ENCODE data around the gene MDFIC2. TPM values are rescaled to one million over a fixed set of nuclear protein-coding genes. Genes with fewer than 3 reads are reported as not detected.
"Not testable (repeated sequence)": the region's sequence is repeated elsewhere in the genome, so short reads cannot be mapped to it uniquely, and the experiment has no call there.

MDFIC2 gene
- not detected for polyA plus RNA-seq (ENCODE audit: insufficient read length in 3 of 3)
- long read RNA-seq, donor 1 = 0 reads
- long read RNA-seq, donor 2 = 0 reads
- long read RNA-seq, donor 3 = 0 reads
- long read RNA-seq, donor 4 = 0 reads
- long read RNA-seq, donor 5 = 0 reads
- long read RNA-seq, donor 6 = 0 reads
- long read RNA-seq, donor 7 = 0 reads
- long read RNA-seq, donor 8 = 0 reads
- long read RNA-seq, donor 9 = 0 reads
- long read RNA-seq, donor 10 = 0 reads
- long read RNA-seq, donor 11 = 0 reads
- long read RNA-seq, donor 12 = 0 reads
- long read RNA-seq, donor 13 = 0 reads
- long read RNA-seq, donor 14 = 0 reads
- long read RNA-seq, donor 15 = 0 reads
- long read RNA-seq, donor 16 = 0 reads

DNA sequence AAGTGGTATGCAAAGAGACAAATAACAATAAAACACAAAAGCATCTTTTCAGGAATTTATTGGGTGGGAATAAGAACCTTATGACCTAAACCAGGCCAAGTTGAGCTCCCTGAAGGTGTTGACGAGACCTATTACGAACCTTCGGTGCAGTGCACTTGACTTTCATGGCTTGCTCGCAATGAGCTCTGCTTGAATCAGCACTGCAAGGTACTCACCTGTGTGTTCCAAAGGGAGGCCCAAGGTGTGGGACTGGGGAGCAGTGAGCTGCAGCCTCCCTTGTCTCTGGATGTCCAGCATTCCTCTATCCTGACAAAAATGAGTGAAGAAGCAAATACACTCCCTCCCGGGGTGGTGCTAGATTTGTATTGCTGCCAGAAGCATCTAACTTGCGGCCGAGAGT, at the start of gene MDFIC2:
TSS of gene MDFIC2 (minus strand) at position 303 of the 400 bp plus-strand sequence. CDS start 665 bp downstream, outside the sequence.
- no peak for DNase-seq

DNA sequence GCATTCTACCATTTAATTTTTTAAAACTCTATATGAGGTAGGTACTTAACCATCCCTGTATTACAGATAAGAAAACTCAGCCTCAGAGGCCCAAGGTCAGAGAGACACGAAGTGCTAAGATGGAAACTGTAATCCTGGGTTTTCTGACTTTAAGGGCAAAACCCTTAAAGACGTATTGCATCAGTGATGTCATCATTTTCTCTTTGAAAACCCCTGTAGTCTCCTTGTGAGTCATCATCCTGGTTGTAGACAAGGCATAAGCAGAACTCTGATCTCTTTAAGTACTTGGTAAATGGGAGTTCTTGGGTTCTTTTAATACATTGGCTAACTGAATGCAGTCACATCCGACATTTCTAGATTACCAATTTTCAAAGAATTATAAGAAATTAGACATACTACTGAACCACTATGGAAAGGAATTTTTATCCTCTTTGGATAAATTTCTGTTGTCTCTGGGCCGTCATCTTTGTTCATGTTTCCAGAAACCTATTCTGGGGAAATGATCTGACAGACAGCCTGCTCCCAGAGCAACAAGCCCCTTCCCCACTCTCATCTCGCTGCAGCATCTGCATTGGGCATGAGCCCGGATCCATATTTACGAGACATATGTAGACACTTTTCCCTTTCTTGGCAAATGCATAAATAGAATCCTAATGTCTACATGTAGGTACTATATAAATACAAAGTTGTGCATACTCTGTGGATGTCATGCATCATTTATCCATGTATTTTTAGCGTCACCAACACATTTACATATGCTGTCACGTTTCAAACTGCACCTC, 48.7 kb upstream of the MDFIC2 start:
- DNase-seq = no peak

DNA sequence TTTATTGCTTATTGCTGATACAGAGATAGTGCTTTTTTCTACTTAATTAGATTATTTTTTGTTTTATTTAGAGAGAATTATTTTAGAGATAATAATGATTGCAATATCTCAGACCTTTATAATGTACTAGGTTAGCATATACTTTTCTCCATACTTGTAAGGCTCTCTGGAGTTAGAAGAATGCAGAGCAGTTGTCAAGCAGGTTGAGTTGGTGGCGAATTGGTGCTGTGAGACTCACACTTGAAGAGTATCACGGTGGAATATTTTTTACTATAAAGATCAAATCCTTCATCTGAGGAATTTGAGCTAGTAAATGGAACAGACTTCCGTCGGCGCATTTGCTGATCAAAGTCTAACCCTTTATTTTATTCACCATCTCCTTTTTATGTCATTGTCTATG, 47.3 kb upstream of the MDFIC2 start:
- DNase-seq = no peak

DNA sequence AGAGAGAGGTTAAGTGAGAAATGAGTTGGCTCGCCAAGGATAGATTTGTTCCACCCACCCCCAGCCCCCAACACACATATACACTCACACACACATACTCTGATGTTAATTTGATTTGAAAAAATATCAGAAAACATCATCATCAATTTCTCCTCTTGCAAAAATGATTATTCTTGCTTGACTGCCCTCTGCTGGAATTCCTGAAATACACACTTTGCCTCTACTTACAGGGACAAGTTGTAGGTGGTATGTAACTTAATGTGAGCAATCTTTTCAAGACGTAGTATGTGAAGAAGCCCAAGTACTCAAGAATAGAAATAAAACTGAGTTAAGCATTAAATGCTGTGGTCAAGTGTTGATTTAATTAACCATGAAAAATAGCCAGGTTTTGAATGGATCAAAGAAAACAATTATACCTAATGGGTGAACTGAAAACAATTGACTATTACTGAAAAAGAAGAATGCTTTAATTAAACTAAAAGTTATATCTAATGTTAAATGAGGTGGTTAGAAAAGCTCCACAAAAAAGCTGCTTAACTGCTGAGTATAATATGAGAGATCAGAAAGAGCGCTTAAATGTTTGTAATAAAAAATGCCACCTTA, 46.6 kb upstream of the MDFIC2 start:
- peak; percentile 15 for DNase-seq

- DNase-seq = no peak
These were observed 39.8 kb upstream of the MDFIC2 start for GRCh38 chr3:70352215-70352614.

- DNase-seq = no peak
These were observed 29.7 kb upstream of the MDFIC2 start for GRCh38 chr3:70342149-70342548.

DNA sequence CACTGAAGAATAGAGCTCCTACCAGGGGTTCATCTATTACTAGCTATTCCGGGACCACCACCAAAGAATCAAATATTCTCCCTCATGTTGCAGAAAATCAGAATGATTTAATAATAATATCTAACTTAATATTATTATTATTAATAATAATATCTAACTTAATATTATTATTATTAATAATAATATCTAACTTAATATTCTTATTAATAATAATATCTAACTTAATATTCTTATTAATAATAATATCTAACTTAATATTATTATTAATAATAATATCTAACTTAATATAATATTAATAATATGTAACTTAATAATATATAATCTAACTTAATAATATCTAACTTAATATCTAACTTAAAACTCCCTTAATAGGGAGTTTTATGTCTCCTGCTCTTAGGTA, 24.4 kb upstream of the MDFIC2 start:
- not testable (repeated sequence) for DNase-seq

DNA sequence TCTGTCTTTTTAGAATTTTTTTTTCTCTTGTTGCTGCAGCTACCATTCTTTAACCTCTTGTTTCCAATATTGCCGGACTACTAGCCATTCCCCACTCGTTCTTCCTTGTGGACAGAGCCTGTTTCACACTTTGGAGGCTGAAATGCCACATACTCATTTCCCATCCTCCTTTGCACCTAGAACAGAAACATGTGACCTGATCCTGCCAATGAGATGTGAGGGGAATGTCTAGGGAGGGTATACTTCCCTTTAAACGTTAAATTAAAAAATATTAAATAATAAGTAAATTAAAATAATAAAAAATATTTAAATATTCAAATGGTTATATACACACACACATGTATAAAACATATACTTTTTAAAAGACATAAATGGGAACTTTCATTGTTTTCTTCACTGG, 20.6 kb upstream of the MDFIC2 start:
- DNase-seq = no peak

DNA sequence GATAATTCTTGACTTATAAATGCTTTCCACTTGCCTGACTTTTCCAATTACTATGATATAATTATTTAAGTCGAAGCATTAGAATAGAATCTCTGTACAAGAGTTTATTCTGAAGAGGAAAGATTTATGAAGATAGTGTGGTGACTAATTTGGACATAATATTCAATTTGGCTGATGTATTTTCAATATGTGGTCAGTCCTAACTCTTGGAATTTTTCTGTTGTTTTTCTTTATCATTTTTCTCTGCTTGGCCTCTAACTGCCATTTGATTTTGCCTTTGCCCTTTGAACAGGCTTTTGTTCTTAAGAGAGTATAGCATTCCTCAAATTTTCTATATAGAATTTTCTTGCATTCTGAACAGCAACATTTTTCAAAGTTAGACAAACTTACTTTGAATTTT, 2.6 kb upstream of the MDFIC2 start:
- DNase-seq = no peak

DNA sequence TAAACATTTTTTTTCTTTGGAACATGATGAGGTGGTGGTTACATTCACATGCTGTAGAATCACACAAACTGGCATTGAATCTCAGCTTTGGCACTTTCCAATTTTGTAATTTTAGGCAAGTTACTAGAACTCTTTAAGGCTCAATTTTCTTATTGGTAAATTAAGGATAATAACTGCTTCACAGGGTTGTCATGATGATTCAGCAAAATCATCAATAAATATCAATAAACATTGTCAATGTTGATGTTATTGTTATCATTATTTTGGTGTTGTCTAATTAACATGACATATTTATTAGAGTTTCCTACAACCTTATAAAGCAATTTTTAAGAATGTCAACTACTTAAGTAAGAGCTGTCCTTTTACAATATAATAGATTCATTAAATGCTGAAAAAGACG, 1.6 kb downstream of the MDFIC2 start:
- no peak for DNase-seq

- no peak for DNase-seq
These were observed 2.8 kb downstream of the MDFIC2 start for GRCh38 chr3:70309591-70309990.

DNA sequence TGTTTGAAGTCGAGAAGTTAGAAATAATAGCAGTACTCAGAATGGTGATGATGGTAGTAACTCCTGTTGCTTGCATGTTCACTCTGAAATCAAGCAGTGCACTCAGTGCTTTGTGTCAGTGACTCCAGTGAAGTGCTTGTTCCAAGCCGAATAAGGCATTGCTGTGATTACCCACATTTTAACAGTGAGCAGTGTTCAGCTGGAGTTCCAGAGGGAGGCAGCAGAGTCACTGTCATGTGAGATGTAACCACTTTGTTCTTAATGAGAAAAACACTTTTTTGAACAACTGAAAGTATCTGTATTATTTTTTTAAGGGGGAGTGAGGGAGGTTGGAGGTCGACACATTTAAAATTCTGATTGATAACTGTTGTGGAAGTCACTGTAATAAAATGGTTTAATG, 3.7 kb downstream of the MDFIC2 start:
- peak; percentile 5 for DNase-seq

DNA sequence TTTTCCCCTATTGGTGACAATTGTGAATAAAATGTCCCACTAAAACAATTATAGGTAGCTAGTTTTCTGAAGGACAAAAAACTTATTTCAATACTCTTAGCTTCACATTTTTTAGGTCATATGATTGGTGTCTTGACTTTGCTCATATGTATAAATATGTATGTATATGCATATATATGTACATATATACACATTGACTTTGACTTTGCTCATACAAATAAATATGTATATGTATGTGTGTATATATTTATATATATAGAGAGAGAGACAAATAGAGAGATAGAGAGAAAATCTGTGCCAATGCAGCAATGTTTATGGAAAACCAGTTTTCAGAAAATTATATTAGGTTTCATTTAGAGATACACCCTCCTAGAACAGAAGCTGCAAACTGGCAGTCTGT, 5.7 kb downstream of the MDFIC2 start:
- no peak for DNase-seq

- DNase-seq = peak; percentile 1
These were observed 14.1 kb downstream of the MDFIC2 start for GRCh38 chr3:70298385-70298784.

GRCh38 chr3:70291097-70291482, 21.3 kb downstream of the MDFIC2 start:
- no peak for DNase-seq

DNA sequence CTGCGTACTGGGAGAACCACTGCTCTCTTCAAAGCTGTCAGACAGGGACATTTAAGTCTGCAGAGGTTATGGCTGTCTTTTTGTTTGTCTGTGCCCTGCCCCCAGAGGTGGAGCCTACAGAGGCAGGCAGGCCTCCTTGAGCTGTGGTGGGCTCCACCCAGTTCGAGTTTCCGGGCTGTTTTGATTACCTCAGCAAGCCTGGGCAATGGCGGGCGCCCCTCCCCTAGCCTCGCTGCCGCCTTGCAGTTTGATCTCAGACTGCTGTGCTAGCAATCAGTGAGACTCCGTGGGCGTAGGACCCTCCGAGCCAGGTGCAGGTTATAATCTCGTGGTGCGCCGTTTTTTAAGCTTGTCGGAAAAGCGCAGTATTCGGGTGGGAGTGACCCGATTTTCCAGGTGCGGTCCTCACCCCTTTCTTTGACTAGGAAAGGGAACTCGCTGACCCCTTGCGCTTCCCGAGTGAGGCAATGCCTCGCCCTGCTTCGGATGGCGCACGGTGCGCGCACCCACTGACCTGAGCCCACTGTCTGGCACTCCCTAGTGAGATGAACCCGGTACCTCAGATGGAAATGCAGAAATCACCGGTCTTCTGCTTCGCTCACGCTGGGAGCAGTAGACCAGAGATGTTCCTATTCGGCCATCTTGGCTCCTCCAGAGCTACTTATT, 21.9 kb downstream of the MDFIC2 start:
- not testable (repeated sequence) for DNase-seq

GRCh38 chr3:70281663-70282062, 30.8 kb downstream of the MDFIC2 start:
- DNase-seq = no peak

GRCh38 chr3:70277304-70277703, 35.1 kb downstream of the MDFIC2 start:
- no peak for DNase-seq

DNA sequence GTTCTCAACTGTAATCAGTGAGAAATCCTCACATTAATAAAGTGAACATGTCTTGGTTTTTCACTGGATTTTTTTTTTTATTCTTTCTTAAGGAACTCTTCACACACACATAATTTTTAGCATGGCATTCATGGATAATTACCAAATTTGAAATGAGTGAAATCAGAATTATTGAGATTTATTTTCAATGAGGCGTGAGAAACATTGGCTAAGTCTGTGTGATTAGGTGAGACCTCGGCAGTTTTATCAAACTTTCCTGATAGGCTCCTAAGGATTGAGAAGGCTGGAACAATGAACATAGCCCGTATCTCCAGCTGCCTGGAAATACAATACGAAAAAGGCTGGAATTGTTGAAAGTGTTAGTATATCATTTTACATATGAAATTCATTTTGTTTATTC, 35.5 kb downstream of the MDFIC2 start:
- no peak for DNase-seq

GRCh38 chr3:70273492-70273891, 38.9 kb downstream of the MDFIC2 start:
- no peak for DNase-seq

GRCh38 chr3:70272798-70273197, 39.6 kb downstream of the MDFIC2 start:
- no peak for DNase-seq

DNA sequence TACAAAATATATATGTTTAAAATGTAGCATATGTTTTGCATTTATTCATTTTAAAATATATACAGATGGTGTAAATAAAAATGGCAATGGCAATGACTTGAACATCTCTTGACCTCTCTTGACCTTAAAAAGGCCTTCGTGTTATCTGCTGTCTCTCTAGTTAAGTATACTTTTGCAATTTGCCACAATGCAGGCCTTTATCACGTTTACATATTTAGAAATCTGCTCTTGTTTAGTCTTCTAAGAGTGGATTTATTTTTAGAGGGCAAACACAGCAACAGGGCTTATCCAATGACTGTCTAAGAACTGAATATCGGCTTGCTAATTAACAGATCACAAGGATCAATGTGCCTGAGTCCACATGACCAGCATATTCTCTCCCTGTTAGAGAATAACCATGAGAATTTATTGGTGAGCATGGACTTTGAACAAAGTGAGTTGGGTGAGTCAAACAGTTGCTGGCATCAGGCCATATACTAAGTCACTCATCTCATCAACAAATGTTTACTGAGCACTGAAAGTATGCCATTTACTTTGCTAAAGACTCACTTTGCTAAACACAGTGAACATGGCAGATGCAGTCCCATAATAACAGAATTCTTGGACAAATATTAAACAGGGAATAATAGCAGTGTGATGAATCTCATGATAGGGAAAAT, 48.2 kb downstream of the MDFIC2 start:
- DNase-seq = peak; percentile 5
